Stimulated activated CD4-positive, alpha-beta T cell treated with anti-CD3 and anti-CD28 coated beads, Interleukin-12 subunit alpha, Interleukin-12 subunit beta, amount 100 ng/mL, for 24 hours (primary cell): Measurements from ENCODE around the gene TSPAN31.
A peak's percentile ranks its signal among the peaks of the same experiment; 100 is the strongest.
"Not testable (repeated sequence)": the region's sequence is repeated elsewhere in the genome, so short reads cannot be mapped to it uniquely, and the experiment has no call there.

Experiments
- DNase-seq, 2 experiments: peaks; one replicate each; pipeline ENCODE4 v3.0.0-alpha.2; 2020; ENCODE audit warnings: low read depth in 2 of 2

The TSPAN31 gene

DNA sequence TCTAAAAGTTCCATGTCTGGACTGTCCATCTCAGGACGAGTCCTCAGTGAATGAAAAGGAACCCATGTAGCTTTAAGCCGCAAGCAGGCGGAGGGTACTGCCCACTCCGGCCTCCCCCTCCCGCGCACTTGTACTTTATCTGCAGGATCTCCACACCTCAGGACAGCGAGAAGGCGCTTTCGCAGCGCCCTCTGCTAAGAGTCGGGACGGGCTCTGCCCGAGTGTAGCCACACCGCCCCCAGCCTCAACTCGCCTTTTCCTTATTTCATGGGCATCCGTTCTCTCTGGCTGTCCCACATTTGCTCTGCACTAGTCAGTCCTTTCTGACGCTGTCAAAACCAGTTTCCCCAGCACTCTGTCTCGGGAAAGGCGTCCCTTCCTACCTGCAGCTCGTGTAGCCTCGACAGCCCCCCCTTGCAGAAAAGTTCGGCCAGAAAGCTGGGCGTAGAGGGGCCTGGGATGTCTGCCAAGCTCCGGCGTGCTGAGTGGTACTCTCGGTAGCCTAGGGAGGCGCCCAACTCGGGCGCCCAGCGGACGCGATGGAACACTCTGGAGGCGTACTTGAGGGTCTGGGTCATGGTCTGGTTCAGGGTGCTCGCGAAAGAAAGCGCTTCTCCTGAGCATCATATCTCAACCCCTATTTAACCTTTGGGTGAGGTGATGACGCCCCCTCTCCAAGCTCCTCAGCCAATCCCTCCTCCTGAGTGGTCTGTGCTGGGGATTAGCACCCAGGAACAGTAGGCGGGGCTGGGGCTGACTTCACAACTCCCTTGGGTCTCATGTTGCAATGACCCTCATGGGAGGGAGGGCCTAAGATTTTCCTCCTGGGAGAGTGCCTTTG lies 21.8 kb downstream of the TSPAN31 start, which contains the start of gene CYP27B1:
CYP27B1 (minus strand) TSS at position 615 of the 841 bp plus-strand sequence; CDS start at position 578, 37 bp downstream.
- DNase-seq, result no peak

DNA sequence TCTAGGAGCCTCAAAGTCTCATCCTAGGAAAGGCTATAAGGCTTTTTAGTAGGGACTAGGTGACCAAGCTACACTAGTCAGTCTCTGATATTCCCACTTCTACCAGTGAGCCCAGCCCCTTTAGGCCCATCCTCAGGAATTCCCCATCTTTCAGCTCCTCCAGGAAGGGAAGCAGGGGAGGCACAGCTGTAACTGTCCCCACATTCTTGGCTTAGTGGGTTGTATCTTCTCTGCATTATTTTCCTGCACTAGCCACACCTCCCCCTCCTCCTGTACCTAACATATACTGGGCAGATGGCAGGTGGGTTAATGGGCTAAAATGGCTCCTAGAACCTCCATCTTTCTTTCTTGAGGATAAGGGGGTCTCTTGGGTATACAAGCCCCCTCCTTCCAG lies 22.5 kb downstream of the TSPAN31 start:
- DNase-seq, result no peak

- no peak for DNase-seq
Measured at GRCh38 chr12:57767876-57768275, 23.0 kb downstream of the TSPAN31 start.

DNA sequence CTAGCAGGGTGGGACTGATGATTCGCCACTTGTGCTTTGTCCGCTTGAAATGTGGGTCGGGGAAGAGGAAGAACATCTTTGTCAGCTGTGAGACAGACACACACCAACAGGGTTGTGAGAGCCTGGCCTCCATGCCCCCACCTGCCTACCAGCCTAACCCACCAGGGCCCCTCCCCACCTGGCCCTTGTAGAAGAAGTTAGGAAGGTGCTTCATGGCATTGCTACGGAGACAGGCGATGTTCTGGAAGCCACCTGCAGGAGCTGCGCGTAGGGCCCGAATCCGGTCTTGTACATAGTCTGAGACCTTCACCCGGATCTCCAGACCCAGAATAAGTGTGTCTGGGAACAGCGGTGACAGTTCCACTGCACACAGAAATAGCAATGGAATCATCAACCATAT lies 24.8 kb downstream of the TSPAN31 start:
- DNase-seq, result no peak

DNA sequence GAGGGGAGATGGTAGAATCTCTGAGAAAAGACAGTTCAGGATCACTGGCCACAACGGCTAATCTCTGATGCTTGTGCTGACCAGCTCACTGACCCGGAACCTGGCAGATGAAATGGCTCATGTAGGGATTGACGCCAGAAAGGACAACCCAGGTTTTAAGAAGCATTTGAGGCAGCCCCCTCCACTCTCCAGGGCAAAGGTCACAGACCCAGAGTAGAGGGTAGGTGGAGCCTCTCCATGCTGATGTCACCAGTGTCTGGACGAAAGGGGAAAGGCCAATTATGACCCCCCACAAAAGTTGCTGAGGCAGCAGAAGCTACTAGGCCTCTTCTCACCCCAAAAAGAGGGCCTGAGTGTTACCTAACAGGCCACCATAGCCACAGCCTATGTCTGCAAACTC lies 25.9 kb downstream of the TSPAN31 start:
- no peak for DNase-seq

DNA sequence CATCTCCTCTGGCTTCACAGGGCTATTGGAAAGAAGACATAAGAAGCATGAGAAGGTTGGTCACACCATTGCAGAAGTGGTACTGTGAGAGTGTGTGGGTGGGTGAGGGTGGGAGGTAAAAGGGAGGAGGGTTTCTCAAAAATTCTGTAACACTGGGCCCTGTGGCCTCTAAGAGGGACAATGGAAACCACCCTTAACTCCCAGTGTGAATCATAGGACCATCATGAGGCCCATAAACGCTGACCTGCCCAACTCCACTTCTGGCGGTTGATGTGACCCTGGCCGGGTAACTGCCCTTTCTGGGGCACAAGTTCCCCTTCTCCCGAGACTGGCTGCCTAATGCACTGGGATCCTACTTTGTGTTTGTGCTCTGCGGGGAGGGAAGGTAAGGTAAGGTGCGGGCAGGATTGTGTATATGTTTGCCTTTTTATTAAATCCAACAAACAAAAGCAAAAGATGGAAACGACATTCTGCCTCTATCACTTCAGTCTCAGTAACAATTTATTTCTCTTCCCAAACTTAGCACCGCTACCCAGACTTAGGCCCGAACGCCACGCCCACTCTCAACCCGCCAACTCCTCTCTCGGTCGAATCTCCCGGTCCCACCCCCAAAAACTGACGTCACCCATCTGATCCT lies 26.5 kb downstream of the TSPAN31 start:
- peak; percentile 83 to 96 for DNase-seq

- DNase-seq, result peak; percentile 90 to 93
Measured at GRCh38 chr12:57771873-57772428, 27.1 kb downstream of the TSPAN31 start, which contains the start of gene METTL1. Gene METTL1, minus strand, starts transcription at chr12:57772105. Its CDS starts 22 bp downstream, at chr12:57772083.

DNA sequence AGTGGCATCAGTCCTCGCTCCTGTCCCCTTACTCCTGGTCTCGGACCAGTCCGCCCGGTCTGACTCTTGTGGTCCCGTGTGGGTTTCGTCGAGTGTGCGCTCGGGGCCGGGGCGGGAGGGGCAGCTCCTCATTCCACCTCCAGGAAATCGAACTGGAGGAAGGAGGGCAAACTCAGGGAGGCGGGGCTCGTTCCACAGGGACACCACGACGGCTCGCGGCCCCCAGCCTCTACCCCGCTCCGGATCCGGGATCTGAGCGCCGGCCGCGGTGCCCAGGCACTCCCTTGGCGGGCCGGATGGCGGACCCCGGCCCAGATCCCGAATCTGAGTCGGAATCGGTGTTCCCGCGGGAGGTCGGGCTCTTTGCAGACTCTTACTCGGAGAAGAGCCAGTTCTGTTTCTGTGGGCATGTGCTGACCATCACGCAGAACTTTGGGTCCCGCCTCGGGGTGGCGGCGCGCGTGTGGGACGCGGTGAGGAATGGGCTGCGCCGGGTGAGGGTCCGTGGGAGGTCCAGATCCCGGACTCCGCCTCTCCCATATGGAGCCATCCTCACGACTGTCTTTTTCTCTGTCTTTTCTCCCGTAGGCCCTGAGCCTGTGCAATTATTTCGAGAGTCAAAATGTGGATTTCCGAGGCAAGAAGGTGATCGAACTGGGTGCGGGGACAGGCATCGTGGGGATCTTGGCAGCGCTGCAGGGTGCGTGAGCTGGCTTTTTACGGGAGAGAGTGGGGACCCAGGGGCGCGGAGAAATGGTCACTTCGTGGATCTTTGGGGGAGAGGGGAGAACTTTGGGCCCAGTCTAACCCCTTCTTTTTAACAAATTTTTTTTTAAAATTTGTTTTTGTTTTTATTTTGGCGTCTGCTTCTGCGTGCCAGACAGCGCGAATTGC lies 27.8 kb downstream of the TSPAN31 start, which contains the start of gene EEF1AKMT3:
EEF1AKMT3 (plus strand) TSS at position 186 of the 894 bp plus-strand sequence; CDS start at position 297, 111 bp downstream.
- peak in 1 of 2 experiments; percentile 41 for DNase-seq

DNA sequence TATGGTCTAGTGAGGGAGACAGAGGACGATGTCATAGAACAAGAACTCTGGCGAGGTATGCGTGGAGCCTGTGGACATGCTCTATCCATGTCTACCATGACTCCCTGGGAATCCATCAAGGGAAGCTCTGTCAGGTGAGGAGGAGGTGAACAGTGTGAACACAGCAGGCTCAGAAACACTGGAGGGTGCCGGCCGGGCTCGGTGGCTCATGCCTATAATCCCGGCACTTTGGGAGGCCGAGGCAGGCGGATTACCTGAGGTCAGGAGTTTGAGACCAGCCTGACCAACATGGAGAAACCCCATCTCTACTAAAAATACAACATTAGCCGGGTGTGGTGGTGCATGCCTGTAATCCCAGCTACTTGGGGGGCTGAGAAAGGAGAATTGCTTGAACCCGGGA lies 29.8 kb downstream of the TSPAN31 start:
- DNase-seq, result not testable (repeated sequence)

GRCh38 chr12:57775044-57775443 lies 30.2 kb downstream of the TSPAN31 start:
- DNase-seq, result no peak

- DNase-seq, result no peak
Measured at GRCh38 chr12:57775563-57776246, 30.9 kb downstream of the TSPAN31 start.

DNA sequence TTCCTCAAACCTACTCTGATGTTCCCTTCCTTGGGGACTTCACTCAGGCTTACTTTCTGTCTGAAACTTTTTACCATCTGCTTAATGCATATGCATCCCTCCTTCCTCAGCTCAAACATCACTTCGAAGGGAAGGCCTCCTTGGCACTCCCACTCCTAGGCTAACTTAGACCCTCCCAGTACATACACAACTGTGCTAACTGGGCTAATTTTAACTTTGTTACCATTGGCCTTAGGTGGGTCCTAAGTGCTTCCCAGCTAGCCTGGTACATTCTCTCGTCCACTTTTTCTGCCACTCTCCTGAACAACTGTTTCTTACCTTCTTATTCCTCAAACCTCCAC lies 31.4 kb downstream of the TSPAN31 start:
- no peak for DNase-seq

GRCh38 chr12:57777367-57777766 lies 32.5 kb downstream of the TSPAN31 start:
- DNase-seq, result no peak

- no peak for DNase-seq
Measured at GRCh38 chr12:57777911-57778310, 33.1 kb downstream of the TSPAN31 start.

DNA sequence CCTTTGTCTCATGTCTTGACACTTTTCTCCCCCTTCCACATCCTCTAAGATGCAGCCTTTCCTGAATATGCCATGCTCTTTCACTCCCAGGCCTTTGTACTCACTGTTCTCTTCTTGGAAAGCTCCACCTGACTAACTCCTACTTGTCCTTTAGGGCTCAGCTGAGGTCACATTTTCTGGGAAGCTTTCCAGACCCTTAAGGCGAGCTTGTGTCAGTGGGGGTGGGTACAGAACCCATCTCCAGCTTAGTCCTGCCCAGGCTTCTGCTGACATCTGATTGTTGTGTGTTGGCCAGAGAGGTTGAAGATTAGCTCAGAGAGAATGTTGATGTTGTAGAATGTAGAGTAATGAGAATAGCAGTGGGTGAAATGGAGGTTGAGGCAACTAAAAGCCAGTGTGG lies 34.9 kb downstream of the TSPAN31 start:
- DNase-seq, result no peak

- no peak for DNase-seq
Measured at GRCh38 chr12:57780284-57780897, 35.6 kb downstream of the TSPAN31 start.

GRCh38 chr12:57781244-57781643 lies 36.4 kb downstream of the TSPAN31 start:
- DNase-seq, result no peak

GRCh38 chr12:57781801-57782200 lies 37.0 kb downstream of the TSPAN31 start:
- DNase-seq, result no peak

- no peak for DNase-seq
Measured at GRCh38 chr12:57782243-57782607, 37.4 kb downstream of the TSPAN31 start.

- DNase-seq, result peak; percentile 94 to 97
Measured at GRCh38 chr12:57782608-57783465, 38.0 kb downstream of the TSPAN31 start, which contains the start of gene TSFM. Gene TSFM, plus strand, starts transcription at chr12:57782787. Its CDS starts 15 bp downstream, at chr12:57782802.
